GM19463 (cell line): Measurements from ENCODE around the gene ZSCAN12.
"Not testable (repeated sequence)": the region's sequence is repeated elsewhere in the genome, so short reads cannot be mapped to it uniquely, and the experiment has no call there.

Experiments used
- ATAC-seq: cut with Tn5 transposase; IDR thresholded peaks from one replicate; pipeline ENCODE4 v1.9.1; 2021; ENCODE audit warnings: mild to moderate bottlenecking, moderate library complexity; ENCODE audit not compliant: unreplicated experiment

The ZSCAN12 gene

DNA sequence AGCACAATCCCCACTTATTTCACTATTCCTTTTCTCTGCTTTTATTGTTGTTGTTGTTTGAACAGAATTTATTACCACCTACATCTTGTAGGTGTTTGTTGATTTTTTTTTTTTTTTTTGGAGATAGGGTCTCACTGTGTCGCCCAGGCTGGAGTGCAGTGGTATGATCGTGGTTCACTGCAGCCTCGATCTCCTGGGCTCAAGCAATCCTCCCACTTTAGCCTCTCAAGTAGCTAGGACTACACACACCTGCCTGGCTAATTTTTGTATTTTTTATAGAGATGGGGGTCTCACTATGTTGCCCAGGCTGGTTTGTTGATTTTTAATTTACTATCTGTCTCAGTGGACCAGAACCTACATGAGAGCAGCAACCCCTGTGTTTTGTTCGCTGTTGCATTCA is 3.6 kb downstream of the ZSCAN12 start:
- ATAC-seq = no peak

DNA sequence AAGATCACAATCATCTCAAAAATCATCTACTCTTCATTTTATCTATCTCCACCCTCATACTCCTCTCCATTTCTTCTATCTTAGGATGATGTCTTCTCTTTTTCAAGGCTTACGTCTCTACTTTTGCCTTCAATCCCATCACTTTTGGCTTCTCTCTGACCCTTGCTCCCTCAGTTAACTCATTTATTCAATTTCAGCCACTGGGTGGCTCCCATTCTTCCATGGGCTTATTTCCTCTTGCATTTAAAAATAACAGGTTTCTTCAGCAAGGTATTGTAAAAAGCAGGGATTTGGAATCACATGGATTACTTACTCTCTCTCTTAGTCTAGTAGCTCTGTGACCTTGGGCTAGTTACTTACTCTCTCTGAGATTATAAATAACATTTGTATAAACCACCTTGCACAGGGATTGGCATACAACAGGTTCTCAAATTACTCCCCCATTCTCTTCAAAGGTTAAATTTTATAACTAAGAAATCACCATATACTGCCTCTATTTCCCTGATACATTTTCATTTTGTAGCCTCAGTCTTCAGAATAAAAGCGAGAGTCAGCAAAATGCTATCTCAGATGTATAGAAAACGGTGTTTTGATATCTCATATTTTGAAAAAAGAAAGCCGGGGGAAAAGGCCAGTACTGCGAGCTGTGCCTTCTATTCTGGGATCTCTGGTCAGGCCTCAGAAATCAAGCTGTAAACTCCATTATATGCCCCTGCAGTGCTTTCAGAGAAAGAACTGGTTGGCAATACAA is 5.5 kb downstream of the ZSCAN12 start:
- no peak for ATAC-seq

DNA sequence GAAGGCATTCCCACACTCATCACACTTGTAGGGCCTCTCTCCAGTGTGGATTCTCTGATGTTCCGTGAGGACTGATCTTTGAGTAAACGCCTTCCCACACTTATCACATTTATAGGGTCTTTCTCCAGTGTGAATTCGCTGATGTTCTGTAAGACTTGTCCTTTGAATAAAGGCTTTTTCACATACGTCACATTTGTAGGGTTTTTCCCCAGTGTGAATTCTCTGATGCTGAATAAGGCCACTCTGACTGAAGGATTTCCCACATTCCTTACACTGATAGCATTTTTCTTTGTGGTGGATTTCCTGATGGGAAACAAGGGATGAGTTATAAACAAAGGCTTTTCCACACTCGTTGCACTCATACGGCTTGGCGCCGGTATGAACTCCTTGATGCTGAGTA is 8.9 kb downstream of the ZSCAN12 start:
- ATAC-seq = no peak

DNA sequence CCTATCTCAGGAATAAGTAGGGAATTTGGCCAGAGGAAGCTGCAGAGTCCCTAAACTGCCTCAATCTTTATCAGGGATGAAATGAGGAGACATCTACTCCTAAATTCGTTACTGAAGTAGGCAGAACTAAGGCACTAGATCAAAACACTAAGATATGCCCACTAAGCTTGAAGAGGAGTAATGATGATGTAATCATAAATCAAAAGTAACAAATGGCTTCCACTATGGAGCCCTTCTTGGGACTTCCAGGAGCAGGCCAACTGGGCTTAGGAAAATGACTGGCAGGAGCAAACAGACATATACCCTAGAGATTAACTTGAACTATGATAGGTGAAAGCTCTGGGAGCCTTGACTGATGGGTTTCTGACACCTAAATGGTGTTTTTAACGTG is 15.4 kb downstream of the ZSCAN12 start:
- no peak for ATAC-seq

- peak; percentile 95 for ATAC-seq
These were observed 16.1 kb downstream of the ZSCAN12 start for GRCh38 chr6:28383235-28384142.

GRCh38 chr6:28380381-28380780 is 19.2 kb downstream of the ZSCAN12 start:
- no peak for ATAC-seq

DNA sequence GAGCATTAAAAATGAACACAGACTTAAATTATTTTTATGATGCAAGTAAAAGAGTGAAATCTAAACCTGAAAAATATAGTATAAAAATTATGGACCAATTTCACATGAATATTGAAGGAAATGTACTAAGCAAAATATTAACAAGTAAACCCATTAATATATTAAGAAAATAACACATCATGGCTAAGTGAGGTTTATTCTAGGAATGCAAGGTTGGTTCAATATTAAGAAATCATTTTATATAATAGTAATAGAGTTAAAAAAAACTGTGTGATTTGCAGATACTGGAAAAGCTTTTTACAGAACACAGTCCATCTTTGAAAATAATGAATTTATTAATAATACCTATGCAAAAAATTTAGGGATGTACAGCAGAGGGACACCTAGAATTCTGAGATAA is 20.9 kb downstream of the ZSCAN12 start:
- ATAC-seq = no peak

GRCh38 chr6:28377879-28378278 is 21.7 kb downstream of the ZSCAN12 start:
- ATAC-seq = no peak

- no peak for ATAC-seq
These were observed 25.6 kb downstream of the ZSCAN12 start for GRCh38 chr6:28373925-28374324.

DNA sequence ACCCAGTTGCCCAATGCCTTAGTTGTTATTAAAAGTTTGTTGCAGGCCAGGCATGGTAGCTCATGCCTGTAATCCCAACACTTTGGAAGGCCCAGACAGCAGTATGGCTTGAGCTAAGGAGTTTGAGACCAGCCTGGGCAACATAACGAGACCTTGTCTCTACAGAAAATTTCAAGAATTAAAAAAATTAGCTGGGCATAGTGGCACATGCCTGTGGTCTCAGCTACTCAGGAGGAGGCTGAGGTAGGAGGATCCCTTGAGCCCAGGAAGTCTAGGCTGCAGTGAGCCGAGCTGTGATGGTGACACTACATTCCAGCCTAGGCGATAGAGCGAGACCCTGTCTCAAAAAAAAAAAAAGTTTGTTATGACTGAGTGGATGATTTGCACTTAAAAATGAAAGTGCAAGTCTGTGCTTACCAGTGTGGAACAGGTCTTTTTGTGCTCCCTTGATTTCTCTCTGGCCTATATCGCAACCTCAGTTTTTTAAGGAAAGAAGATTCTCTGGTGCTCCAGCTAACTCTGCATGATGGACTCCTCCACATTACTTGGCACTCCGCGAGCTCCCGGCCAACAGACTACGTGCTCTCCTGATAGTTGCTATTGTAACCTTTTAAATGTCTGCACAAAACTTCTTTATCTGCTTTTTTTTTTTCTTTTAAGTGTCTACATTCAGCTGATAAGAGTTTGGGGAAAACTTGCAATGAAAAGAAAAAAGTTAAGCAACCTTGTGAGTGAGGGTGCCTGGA is 27.7 kb downstream of the ZSCAN12 start:
- peak; percentile 56 for ATAC-seq

DNA sequence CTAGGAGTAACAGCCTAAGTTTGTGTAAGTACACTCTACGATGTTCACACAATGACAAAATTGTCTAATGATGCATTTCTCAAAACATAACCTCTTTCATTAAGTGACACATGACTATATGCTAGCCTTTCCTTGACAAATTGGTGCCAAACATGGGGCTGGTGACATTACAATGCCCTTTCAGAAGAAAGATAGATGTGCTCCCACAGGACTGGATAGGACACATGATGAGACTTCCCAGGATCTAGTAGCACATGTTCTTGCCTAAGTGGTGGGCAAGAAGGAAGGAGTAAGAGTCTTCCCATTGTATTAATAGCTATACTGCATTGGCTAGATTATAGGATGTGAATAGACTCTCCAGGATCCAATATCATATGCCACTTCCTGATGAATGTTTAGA is 28.3 kb downstream of the ZSCAN12 start:
- ATAC-seq = no peak

- ATAC-seq = no peak
These were observed 29.1 kb downstream of the ZSCAN12 start for GRCh38 chr6:28370440-28370839.

DNA sequence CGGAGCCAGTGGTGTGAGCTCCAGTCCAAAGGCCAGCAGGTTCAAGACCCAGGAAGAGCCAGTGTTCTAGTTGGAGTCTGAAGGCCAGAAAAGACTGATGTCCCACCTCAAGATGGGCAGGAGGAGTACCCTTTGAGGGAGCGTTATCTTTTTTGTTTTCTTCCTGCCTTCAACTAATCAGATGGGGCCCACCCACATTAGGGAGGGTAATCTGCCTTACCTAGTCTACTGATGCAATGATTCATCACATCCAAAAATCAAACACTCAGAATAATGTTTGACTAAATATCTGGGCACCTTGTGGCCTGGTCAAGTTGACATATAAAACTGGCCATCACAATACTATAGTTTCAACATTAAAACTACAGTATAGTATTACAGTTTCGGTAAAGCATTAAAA is 30.1 kb downstream of the ZSCAN12 start:
- no peak for ATAC-seq

GRCh38 chr6:28368522-28368921 is 31.0 kb downstream of the ZSCAN12 start:
- peak; percentile 42 for ATAC-seq

- ATAC-seq = not testable (repeated sequence)
These were observed 34.0 kb downstream of the ZSCAN12 start for GRCh38 chr6:28365590-28365989.

DNA sequence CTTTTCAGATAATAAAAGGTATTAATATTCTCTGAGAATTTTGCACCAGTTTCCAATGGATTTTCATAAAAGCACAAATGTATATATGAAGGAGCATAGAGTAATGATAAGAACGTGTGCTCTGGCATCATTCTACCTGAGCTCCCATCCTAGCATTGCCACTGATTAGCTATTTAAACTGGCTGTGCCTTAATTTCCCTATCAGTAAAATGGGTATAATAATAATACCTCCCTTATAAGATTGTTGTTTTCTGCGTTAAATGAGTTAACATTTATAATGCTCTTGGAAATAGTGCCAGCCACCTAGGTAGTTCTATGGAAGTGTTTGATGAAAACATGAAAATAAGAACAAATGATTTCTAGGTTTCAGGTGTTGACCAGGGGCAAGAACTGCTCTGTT is 38.6 kb downstream of the ZSCAN12 start:
- no peak for ATAC-seq

GRCh38 chr6:28359562-28359961 is 40.0 kb downstream of the ZSCAN12 start:
- ATAC-seq = not testable (repeated sequence)

DNA sequence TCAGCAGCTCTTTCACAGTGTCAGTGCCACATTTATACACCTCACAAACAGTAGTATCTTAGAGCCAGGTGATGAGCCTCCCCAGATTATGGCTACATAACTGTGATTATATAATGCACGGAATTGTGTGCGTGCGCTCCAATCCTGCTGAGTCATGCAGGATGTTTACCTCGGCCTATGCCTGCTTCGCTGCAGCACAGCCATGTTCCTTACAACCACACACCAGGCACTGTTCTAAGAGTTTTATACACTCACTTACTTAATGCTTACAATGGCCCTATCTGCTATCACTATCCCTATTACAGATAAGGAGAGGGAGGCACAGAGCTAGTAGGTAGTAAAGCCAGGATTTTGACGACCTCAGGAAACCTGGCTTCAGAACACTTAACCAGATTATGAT is 42.5 kb downstream of the ZSCAN12 start:
- ATAC-seq = no peak

DNA sequence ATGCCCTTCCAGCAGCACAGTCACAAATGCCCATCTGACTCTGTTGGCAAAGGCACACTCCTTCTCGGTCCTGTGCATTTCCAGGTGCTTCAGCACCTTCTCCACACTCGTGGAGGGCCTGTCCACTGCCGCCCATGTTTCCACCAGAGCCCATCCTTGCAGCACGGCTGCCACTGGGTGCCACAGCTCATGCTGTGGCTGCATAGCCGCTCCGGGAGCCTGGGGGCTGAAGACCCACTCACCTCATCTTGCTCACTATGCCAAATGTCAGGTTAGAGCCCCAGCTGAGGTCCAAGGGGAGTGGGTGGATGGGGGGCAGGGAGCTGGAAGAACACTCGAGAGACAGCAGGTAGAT is 42.9 kb downstream of the ZSCAN12 start:
- no peak for ATAC-seq

DNA sequence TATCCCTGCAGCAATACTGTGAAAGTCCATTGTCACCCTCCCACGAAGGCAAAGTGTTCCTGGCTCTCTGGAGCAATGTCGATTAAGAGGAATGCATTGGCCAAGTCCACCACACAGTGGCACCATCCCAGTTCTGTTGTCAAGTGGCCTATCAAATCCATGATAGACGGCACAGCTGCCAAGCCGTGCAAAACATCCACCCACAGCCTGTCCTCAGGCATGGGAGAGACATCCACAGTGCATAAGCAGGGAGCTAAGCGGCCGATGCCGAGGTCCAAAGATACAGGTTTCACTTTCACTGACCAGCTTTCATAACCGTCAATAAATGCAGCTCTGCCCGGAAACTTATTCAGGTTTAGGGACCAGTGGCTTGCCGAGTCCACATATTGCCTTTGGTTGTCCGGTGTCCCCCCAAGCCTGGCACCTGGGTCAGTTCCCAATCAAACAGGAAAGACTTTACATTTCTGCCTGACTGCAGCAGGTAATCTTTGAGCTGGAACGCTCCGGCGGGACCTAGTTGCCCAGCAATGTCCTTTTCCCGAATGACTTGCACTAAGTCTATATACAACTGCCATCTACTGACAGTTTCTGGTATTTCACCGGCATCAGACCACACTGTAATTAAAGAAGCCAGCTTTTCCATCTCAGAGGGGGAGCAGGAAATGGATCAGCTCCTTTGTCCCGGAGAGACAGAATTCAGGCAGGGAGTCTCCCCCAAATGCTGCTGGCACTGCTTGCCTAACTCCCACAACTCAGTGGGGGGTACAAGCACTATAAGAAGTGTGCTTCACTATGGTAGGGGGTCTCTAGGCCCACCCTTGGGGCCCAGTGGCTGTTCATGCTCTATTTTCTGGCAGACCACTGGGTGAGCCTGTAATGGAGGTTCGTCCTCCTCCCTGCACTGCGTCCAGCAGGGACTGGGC is 43.5 kb downstream of the ZSCAN12 start:
- ATAC-seq = peak; percentile 72
